Measurements from ENCODE around the gene TBCEL. TPM values are rescaled to one million over a fixed set of nuclear protein-coding genes. Genes with fewer than 3 reads are reported as not detected.

The TBCEL gene
- total RNA-seq, 4 donors from 2014 or later = 8.5 to 37.1 (median 11.3) TPM

- Histone ChIP-seq H3K4me1 (no peaks in the 10 kb centered on the region), H3K9me3 (no peaks in the 10 kb centered on the region), H3K27me3 (no peaks in the 10 kb centered on the region), H3K27ac (no peak overlapping the region), H3K4me3 (no peak overlapping the region), H3K36me3 (no peaks in the 10 kb centered on the region)
- no peak for DNase-seq
- no peak for TF ChIP-seq CTCF (IDR thresholded peaks at IDR 0.05)
- no peak for TF ChIP-seq POLR2A (IDR thresholded peaks at IDR 0.05)
Measured at GRCh38 chr11:121138259-121138658, 114.4 kb downstream of the TBCEL start.

GRCh38 chr11:121140369-121140768 lies 116.5 kb downstream of the TBCEL start:
- no peaks in the 10 kb centered on the region for H3K9me3 ChIP-seq
- no peak for DNase-seq
- no peaks in the 10 kb centered on the region for H3K27me3 ChIP-seq
- no peaks in the 10 kb centered on the region for H3K4me1 ChIP-seq
- H3K36me3 ChIP-seq = no peaks in the 10 kb centered on the region
- H3K4me3 ChIP-seq = no peak overlapping the region
- TF ChIP-seq CTCF (IDR thresholded peaks at IDR 0.05) (no peak), POLR2A (IDR thresholded peaks at IDR 0.05) (no peak)
- no peak overlapping the region for H3K27ac ChIP-seq

Other genes with a start within 250 kb of the TBCEL start
- gene TECTA, start 77.1 kb downstream of the TBCEL start, total RNA-seq = 1 to 10 TPM in 1 of 4 donors, under 1 TPM in 2, not detected in 1; 0.19 to 6.6 (median 0.67) TPM

All from Peyer's patch (tissue), 4 donors.